ENCODE results near the gene C6orf47. TPM values are rescaled to one million over a fixed set of nuclear protein-coding genes. Genes with fewer than 3 reads are reported as not detected.

C6orf47 gene
- total and polyA plus RNA-seq, 2 of the 8 experiments (the other 6 are each of a cell fraction or from before 2014, with no cell fraction given): 4.7 to 14.6 TPM

GRCh38 chr6:31631209-31631608 is 29.4 kb downstream of the C6orf47 start (continued):
- TF ChIP-seq KDM4A (IDR thresholded peaks at IDR 0.05; ENCODE audit: low read depth, low read length, severe bottlenecking): no peak
- TF ChIP-seq EZH2 (IDR thresholded peaks at IDR 0.05; ENCODE audit: low read depth, low read length, severe bottlenecking): no peak
- TF ChIP-seq SIX5 (IDR thresholded peaks at IDR 0.05; ENCODE audit: low read depth, low read length): no peak
- TF ChIP-seq RBBP5 (IDR thresholded peaks at IDR 0.05; ENCODE audit: borderline replicate concordance, low read depth, low read length): no peak
- TF ChIP-seq SP2 (IDR thresholded peaks at IDR 0.05; ENCODE audit: low read length): no peak
- no peak for TF ChIP-seq CEBPB (IDR thresholded peaks at IDR 0.05; ENCODE audit: low read depth, low read length)
- no peak for TF ChIP-seq RAD21 (IDR thresholded peaks at IDR 0.05 in 1 of 2, conservative IDR thresholded peaks at IDR 0.05 in 1 of 2; ENCODE audit: low read depth in 2 of 2, low read length in 2 of 2)
- TF ChIP-seq SUZ12 (IDR thresholded peaks at IDR 0.05; ENCODE audit: low read length): no peak
- TF ChIP-seq JUN (IDR thresholded peaks at IDR 0.05; ENCODE audit: low read depth, low read length): no peak
- no peak for TF ChIP-seq ASH2L (IDR thresholded peaks at IDR 0.05; ENCODE audit: low read length)
